GM23338 (cell line): ENCODE data around the gene QRICH2. TPM values are rescaled to one million over a fixed set of nuclear protein-coding genes. Genes with fewer than 3 reads are reported as not detected.

ENCODE experiments used
- ATAC-seq: fragments of 200-7000 bp; cut with Tn5 transposase; 3 replicates; pipeline ENCODE4 v1.9.1; 2020
- DNase-seq: peaks from one replicate; pipeline ENCODE4 v3.0.0-alpha.2; 2015; ENCODE audit warnings: low spot score
- H2AFZ ChIP-seq: fragments of 200-600 bp; sonication (generic); 2 replicates; pipeline ENCODE4 v1.8.0; 2016; ENCODE audit warnings: antibody characterized with exemption, mild to moderate bottlenecking, moderate library complexity
- H3F3A ChIP-seq: fragments of 200-600 bp; sonication (generic); replicated peaks from 2 replicates; pipeline ENCODE4 v1.8.0; 2017; ENCODE audit warnings: antibody characterized with exemption, mixed run types, low read depth
- H3K27ac ChIP-seq: fragments of 200-600 bp; sonication (generic); 2 replicates; pipeline ENCODE4 v1.6.1; 2016; ENCODE audit warnings: low read depth
- H3K27me3 ChIP-seq: fragments of 200-600 bp; sonication (generic); 2 replicates; pipeline ENCODE4 v1.8.0; 2016; ENCODE audit warnings: mild to moderate bottlenecking, mixed run types, moderate library complexity; ENCODE audit not compliant: insufficient read depth
- H3K36me3 ChIP-seq: fragments of 200-600 bp; sonication (generic); 2 replicates; pipeline ENCODE4 v1.8.0; 2016; ENCODE audit warnings: mild to moderate bottlenecking; ENCODE audit not compliant: insufficient read depth
- H3K4me1 ChIP-seq: fragments of 200-600 bp; sonication (generic); 2 replicates; pipeline ENCODE4 v1.8.0; 2016; ENCODE audit warnings: mild to moderate bottlenecking, moderate library complexity; ENCODE audit not compliant: insufficient read depth
- H3K4me2 ChIP-seq: fragments of 200-600 bp; sonication (generic); 2 replicates; pipeline ENCODE4 v1.7.1; 2017; ENCODE audit warnings: mixed run types
- H3K4me3 ChIP-seq: fragments of 200-600 bp; sonication (generic); 2 replicates; pipeline ENCODE4 v1.6.1; 2016; ENCODE audit warnings: mixed run types
- H3K79me2 ChIP-seq: fragments of 200-600 bp; sonication (generic); replicated peaks from 2 replicates; pipeline ENCODE4 v1.8.0; 2017; ENCODE audit warnings: mild to moderate bottlenecking; ENCODE audit not compliant: insufficient read depth
- H3K9me2 ChIP-seq: fragments of 200-600 bp; sonication (generic); 2 replicates; pipeline ENCODE4 v1.8.0; 2017; ENCODE audit not compliant: insufficient read depth
- H4K20me1 ChIP-seq: fragments of 200-600 bp; sonication (generic); replicated peaks from 2 replicates; pipeline ENCODE4 v1.8.0; 2017; ENCODE audit warnings: mild to moderate bottlenecking; ENCODE audit not compliant: insufficient read depth
- H3K27ac Mint-ChIP-seq: 2 replicates; pipeline ENCODE4 v1.8.0; 2020; ENCODE audit warnings: inconsistent platforms, mild to moderate bottlenecking, moderate library complexity, mixed read lengths
- H3K27me3 Mint-ChIP-seq: 3 replicates; pipeline ENCODE4 v1.8.0; 2022; ENCODE audit warnings: low read depth, mild to moderate bottlenecking, moderate library complexity, mixed read lengths, inconsistent platforms; ENCODE audit not compliant: insufficient read depth, poor library complexity
- H3K36me3 Mint-ChIP-seq: 3 replicates; pipeline ENCODE4 v1.8.0; 2021; ENCODE audit warnings: low read depth, mild to moderate bottlenecking, inconsistent platforms, moderate library complexity, mixed read lengths
- H3K4me1 Mint-ChIP-seq: 3 replicates; pipeline ENCODE4 v1.8.0; 2020; ENCODE audit warnings: mild to moderate bottlenecking, inconsistent platforms, mixed read lengths
- H3K4me3 Mint-ChIP-seq: 3 replicates; pipeline ENCODE4 v1.8.0; 2021; ENCODE audit warnings: moderate library complexity, mild to moderate bottlenecking, inconsistent platforms, mixed read lengths
- H3K9me3 Mint-ChIP-seq: 3 replicates; pipeline ENCODE4 v1.8.0; 2020; ENCODE audit warnings: moderate library complexity, mild to moderate bottlenecking, inconsistent platforms, mixed read lengths
- CREB1 ChIP-seq: fragments of 250-450 bp; sonication (Bioruptor Pico); IDR thresholded peaks from 2 replicates; pipeline ENCODE4 v1.5.0; 2020; ENCODE audit warnings: low read depth, mild to moderate bottlenecking, moderate library complexity
- EZH2 ChIP-seq: fragments of 200-600 bp; sonication (generic); IDR thresholded peaks from one replicate; pipeline ENCODE4 v1.8.0; 2017; ENCODE audit warnings: antibody characterized with exemption, mild to moderate bottlenecking, low read depth; ENCODE audit not compliant: unreplicated experiment
- EZH2phosphoT487 ChIP-seq: fragments of 200-600 bp; sonication (generic); IDR thresholded peaks from one replicate; pipeline ENCODE4 v1.8.1; 2018; ENCODE audit warnings: antibody characterized with exemption; ENCODE audit not compliant: unreplicated experiment
- POLR2AphosphoS5 ChIP-seq: IDR thresholded peaks from 2 replicates; pipeline ENCODE4 v1.6.1; 2016; ENCODE audit warnings: antibody characterized with exemption, low read depth
- ZNF114 ChIP-seq: fragments of 250-450 bp; sonication (Bioruptor Pico); IDR thresholded peaks from 2 replicates; pipeline ENCODE4 v1.5.0; 2020; ENCODE audit warnings: mild to moderate bottlenecking, moderate library complexity
- ZNF331 ChIP-seq: fragments of 250-450 bp; sonication (Bioruptor Pico); IDR thresholded peaks from 2 replicates; pipeline ENCODE4 v1.5.0; 2020; ENCODE audit warnings: low read depth, mild to moderate bottlenecking, moderate library complexity
- ZNF462 ChIP-seq: fragments of 250-450 bp; sonication (Bioruptor Pico); IDR thresholded peaks from 2 replicates; pipeline ENCODE4 v1.5.0; 2020; ENCODE audit warnings: mild to moderate bottlenecking, moderate library complexity
- polyA plus RNA-seq: library from polyadenylated mRNA; unstranded; fragments of >200 nt; fragmentation: Nextera tagmentation; extraction: Ambion mirVana; gene quantifications from 2 replicates; pipeline ENCODE4 v1.2.1, GENCODE V29; 2016
- total RNA-seq: library from RNA; depleted of rRNA; stranded (reverse); fragments of >200 nt; shearing (Covaris generic); gene quantifications from 2 replicates; pipeline ENCODE4 v1.2.3, GENCODE V29; 2014
- TF ChIP-seq, protein P1 (sequence below), 2 experiments: fragments of 200-600 bp in 1 of 2; sonication (generic) in 1 of 2; conservative IDR thresholded peaks; 2 replicates each; pipeline versions ENCODE4 v1.5.1 to v1.6.1; 2016 to 2017; ENCODE audit warnings: antibody characterized with exemption in 2 of 2, low read depth in 2 of 2, mild to moderate bottlenecking in 2 of 2, moderate library complexity in 1 of 2
- TF ChIP-seq, protein P2 (sequence below): IDR thresholded peaks from 2 replicates; pipeline ENCODE4 v1.6.1; 2016; ENCODE audit warnings: antibody characterized with exemption
- TF ChIP-seq, protein P3 (sequence below): IDR thresholded peaks from one replicate; pipeline ENCODE4 v1.6.1; 2018; ENCODE audit warnings: antibody characterized with exemption; ENCODE audit not compliant: unreplicated experiment

Gene QRICH2
- total and polyA plus RNA-seq, 2 experiments from 2014 or later = 2.2 to 3.7 TPM

DNA sequence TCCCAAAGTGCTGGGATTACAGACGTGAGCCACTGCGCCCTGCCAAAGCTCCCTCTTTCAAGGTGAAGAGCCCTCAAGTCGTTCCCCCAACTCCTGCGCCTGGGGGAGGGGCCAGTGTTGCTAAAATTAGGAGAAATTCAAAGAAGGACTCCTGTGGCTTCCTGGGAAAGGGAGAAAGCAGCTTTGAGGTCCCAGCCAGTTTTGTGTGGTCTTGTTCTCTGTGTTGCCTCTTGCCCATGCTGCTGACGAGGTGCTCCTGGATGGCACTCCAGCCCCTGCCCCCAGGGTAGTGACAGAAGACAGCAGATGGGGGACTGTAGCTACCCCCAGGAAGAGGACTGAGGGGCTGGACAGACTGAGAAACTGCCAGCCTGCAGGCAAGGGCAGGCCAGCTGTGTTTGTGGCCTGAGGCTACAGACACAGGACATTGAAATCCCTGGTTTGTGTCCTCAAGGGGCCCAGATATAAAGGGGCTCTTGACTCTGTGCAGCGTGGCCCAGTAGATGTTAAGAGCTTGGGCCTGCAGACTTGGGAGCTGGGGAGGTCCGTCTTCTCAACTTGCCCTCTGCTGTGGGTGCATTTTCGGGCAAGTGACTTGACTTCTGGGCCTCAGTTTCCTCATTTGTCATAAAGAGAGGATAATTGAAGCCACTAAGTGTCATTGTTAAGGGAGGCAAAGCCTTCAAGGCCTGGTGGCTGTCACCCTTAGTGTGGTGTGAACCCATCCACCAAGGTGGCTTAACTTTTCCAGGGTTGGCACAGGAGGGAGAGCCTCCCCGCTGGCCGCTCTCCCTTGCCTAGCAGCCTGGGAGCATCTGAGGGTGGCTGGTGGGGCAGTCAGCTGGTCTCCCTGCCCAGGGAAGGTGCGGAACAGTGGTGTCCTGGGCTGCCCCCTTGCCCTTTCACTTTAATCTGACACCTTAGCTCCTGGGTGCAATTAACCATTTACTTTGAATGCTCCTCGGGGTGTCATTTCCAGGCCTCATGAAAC is 38.8 kb downstream of the QRICH2 start:
- H4K20me1 ChIP-seq = no peaks in the 10 kb centered on the region
- H3K79me2 ChIP-seq = peaks cover 21% of the 10 kb centered on the region
- ATAC-seq (no peak), DNase-seq (peak; percentile 53)
- H3F3A ChIP-seq = peaks cover 3% of the 10 kb centered on the region; the same call in 1 of the 2 replicates
- peaks cover 29% of the 10 kb centered on the region for H3K4me1 ChIP-seq
- Mint-ChIP-seq H3K9me3 (no peaks in the 10 kb centered on the region), H3K27me3 (peaks cover 22% of the 10 kb centered on the region), H3K27ac (peak overlapping the region; percentile 92), H3K36me3 (peaks cover 11% of the 10 kb centered on the region; the same call in 2 of the 3 replicates), H3K4me1 (peaks cover 55% of the 10 kb centered on the region), H3K4me3 (no peak overlapping the region)
- no peaks in the 10 kb centered on the region for H3K27me3 ChIP-seq
- peak overlapping the region; percentile 72; the same call in 1 of the 2 replicates for H3K27ac ChIP-seq
- no peak overlapping the region for H3K4me3 ChIP-seq
- TF ChIP-seq, protein P1, sequence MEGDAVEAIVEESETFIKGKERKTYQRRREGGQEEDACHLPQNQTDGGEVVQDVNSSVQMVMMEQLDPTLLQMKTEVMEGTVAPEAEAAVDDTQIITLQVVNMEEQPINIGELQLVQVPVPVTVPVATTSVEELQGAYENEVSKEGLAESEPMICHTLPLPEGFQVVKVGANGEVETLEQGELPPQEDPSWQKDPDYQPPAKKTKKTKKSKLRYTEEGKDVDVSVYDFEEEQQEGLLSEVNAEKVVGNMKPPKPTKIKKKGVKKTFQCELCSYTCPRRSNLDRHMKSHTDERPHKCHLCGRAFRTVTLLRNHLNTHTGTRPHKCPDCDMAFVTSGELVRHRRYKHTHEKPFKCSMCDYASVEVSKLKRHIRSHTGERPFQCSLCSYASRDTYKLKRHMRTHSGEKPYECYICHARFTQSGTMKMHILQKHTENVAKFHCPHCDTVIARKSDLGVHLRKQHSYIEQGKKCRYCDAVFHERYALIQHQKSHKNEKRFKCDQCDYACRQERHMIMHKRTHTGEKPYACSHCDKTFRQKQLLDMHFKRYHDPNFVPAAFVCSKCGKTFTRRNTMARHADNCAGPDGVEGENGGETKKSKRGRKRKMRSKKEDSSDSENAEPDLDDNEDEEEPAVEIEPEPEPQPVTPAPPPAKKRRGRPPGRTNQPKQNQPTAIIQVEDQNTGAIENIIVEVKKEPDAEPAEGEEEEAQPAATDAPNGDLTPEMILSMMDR (conservative IDR thresholded peaks at IDR 0.05; ENCODE audit: low read depth in 2 of 2) = no peak
- TF ChIP-seq CREB1 (CRISPR knock-in tag) (no peak), ZNF462 (CRISPR knock-in tag) (no peak), EZH2 (no peak), ZNF331 (CRISPR knock-in tag) (no peak), EZH2phosphoT487 (no peak), ZNF114 (CRISPR knock-in tag) (no peak), POLR2AphosphoS5 (no peak)
- TF ChIP-seq, protein P2, sequence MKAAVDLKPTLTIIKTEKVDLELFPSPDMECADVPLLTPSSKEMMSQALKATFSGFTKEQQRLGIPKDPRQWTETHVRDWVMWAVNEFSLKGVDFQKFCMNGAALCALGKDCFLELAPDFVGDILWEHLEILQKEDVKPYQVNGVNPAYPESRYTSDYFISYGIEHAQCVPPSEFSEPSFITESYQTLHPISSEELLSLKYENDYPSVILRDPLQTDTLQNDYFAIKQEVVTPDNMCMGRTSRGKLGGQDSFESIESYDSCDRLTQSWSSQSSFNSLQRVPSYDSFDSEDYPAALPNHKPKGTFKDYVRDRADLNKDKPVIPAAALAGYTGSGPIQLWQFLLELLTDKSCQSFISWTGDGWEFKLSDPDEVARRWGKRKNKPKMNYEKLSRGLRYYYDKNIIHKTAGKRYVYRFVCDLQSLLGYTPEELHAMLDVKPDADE = no peak
- TF ChIP-seq, protein P3, sequence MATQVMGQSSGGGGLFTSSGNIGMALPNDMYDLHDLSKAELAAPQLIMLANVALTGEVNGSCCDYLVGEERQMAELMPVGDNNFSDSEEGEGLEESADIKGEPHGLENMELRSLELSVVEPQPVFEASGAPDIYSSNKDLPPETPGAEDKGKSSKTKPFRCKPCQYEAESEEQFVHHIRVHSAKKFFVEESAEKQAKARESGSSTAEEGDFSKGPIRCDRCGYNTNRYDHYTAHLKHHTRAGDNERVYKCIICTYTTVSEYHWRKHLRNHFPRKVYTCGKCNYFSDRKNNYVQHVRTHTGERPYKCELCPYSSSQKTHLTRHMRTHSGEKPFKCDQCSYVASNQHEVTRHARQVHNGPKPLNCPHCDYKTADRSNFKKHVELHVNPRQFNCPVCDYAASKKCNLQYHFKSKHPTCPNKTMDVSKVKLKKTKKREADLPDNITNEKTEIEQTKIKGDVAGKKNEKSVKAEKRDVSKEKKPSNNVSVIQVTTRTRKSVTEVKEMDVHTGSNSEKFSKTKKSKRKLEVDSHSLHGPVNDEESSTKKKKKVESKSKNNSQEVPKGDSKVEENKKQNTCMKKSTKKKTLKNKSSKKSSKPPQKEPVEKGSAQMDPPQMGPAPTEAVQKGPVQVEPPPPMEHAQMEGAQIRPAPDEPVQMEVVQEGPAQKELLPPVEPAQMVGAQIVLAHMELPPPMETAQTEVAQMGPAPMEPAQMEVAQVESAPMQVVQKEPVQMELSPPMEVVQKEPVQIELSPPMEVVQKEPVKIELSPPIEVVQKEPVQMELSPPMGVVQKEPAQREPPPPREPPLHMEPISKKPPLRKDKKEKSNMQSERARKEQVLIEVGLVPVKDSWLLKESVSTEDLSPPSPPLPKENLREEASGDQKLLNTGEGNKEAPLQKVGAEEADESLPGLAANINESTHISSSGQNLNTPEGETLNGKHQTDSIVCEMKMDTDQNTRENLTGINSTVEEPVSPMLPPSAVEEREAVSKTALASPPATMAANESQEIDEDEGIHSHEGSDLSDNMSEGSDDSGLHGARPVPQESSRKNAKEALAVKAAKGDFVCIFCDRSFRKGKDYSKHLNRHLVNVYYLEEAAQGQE = no peak
- H3K36me3 ChIP-seq = no peaks in the 10 kb centered on the region
- no peaks in the 10 kb centered on the region for H3K9me2 ChIP-seq
- H3K4me2 ChIP-seq = peak overlapping the region; percentile 48; the same call in 1 of the 2 replicates
- H2AFZ ChIP-seq = no peak overlapping the region
